Activated naive CD4-positive, alpha-beta T cell treated with anti-CD3 and anti-CD28 coated beads, Interleukin-2, amount 10 ng/mL, durations not matched to agents 7 days and 5 days (primary cell): ENCODE measurements around the gene ASCL1.
A peak's percentile ranks its signal among the peaks of the same experiment; 100 is the strongest.

Source experiments
- CTCF ChIA-PET: fragments of 350-600 bp; sonication (Branson Sonifier 250); formaldehyde crosslinking; loops from one replicate; lab custom pipeline; 2021; ENCODE audit warnings: antibody characterized with exemption; lab: Charles Lee
- DNase-seq: peaks from one replicate; pipeline ENCODE4 v3.0.0-alpha.2; 2020
- H3K27ac Mint-ChIP-seq: one replicate; pipeline ENCODE4 v1.8.0; 2021; ENCODE audit warnings: mild to moderate bottlenecking, moderate library complexity, mixed read lengths
- H3K27me3 Mint-ChIP-seq: one replicate; pipeline ENCODE4 v1.8.0; 2021; ENCODE audit warnings: mild to moderate bottlenecking, mixed read lengths
- H3K36me3 Mint-ChIP-seq: one replicate; pipeline ENCODE4 v1.8.0; 2021; ENCODE audit warnings: mixed read lengths
- H3K4me1 Mint-ChIP-seq: one replicate; pipeline ENCODE4 v1.8.0; 2021; ENCODE audit warnings: mixed read lengths
- H3K4me3 Mint-ChIP-seq: one replicate; pipeline ENCODE4 v1.8.0; 2021; ENCODE audit warnings: mild to moderate bottlenecking, moderate library complexity, mixed read lengths
- H3K9me3 Mint-ChIP-seq: one replicate; pipeline ENCODE4 v1.8.0; 2021; ENCODE audit warnings: mixed read lengths

The ASCL1 gene

DNA sequence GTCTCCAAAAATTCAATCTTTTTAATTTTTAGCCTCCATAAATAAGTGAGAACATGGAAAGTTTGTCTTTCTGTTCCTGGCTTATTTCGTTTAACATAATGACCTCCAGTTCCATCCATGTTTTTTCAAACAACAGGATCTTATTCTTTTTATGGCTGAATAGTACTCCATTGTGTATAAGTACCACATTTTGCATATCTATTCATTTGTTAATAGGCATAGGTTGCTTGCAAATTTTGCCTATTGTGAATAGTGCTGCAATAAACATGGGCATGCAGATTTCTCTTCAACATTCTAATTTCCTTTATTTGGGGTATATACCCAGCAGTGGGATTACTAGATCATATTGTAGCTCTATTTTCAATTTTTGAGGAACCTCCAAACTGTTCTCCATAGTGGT lies 24.3 kb upstream of the ASCL1 start:
- no peaks in the 10 kb centered on the region for H3K36me3 Mint-ChIP-seq
- no peak for DNase-seq
- H3K27me3 Mint-ChIP-seq, result no peaks in the 10 kb centered on the region
- H3K27ac Mint-ChIP-seq, result no peak overlapping the region
- H3K4me3 Mint-ChIP-seq, result no peak overlapping the region
- no peaks in the 10 kb centered on the region for H3K9me3 Mint-ChIP-seq
- no peaks in the 10 kb centered on the region for H3K4me1 Mint-ChIP-seq
- CTCF ChIA-PET, result no interaction called here

DNA sequence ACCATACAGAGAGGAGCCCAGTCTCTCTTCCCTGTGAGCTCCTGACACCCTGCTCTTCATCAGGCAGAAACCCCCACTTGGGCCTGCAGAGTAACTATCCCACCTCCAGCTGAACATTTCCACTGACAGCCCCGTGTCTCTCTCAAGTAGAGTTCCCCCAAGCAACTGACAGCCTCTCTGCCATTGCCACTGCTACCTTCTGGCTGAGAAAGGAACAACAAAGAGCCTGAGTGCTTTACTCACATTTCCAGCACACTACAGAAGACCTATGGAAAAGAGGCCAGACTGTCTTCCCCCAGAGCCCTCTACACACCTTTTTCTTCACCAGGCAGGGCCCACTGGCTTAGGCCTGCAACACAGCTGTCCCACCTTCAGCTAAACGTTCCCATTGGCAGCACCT lies 18.4 kb upstream of the ASCL1 start:
- Mint-ChIP-seq H3K36me3 (no peaks in the 10 kb centered on the region), H3K9me3 (no peaks in the 10 kb centered on the region), H3K27me3 (peaks cover 11% of the 10 kb centered on the region), H3K27ac (no peak overlapping the region), H3K4me1 (no peaks in the 10 kb centered on the region), H3K4me3 (no peak overlapping the region)
- CTCF ChIA-PET, result interaction anchor here (1.8 kb wide), 1 partner anchor 56 kb away, joined by 10 read pairs; no protein-coding TSS in a partner anchor
- DNase-seq, result no peak

DNA sequence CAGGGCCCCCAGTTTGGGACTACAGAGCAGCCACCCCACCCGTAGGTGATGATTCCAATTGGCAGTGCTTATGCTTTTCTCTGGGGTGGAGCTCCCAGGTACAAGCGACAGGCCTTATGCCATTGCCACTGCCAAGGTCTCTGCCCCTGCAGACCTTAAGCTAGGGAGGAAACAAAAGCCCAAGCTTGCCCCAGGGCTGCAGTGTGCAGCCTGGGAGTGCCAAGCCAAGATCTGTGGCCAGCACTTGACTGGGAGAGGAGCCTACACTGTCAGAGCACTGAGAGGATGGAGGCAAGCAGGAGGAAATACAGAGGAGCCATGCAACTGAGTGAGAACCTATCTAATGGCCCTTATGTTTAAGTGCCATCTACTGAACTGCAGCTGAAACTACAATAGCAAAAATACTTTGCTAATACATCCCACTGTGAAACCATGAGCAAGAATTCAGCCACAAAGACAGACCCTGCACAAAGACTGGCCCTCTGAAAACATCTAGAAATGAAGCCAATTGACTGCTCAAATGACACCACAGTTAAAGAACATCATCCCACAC lies 17.7 kb upstream of the ASCL1 start:
- no peaks in the 10 kb centered on the region for H3K4me1 Mint-ChIP-seq
- H3K4me3 Mint-ChIP-seq, result no peak overlapping the region

DNA sequence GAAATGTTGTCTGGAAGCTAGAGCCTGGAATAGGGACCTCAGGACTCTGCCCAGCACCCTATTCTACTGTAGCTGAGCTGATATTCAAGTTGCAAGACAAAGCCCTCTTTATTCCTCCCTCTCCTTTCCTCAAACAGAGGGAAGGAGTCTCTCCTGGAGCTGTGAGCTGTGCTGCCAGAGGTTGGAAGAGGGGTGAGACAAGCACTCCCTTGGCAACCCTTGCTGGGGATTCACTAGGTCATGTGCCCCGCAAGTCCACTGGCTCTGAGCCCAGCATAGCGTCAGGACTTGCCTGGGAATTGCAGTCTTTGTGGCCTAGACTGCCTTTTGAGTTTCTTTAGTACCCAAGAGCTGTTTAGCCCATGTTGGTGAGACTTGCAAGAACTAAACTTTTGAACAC lies 11.4 kb upstream of the ASCL1 start:
- no peak overlapping the region for H3K4me3 Mint-ChIP-seq
- CTCF ChIA-PET, result interaction anchor here (8.5 kb wide), 1 partner anchor 603 kb away, joined by 71 read pairs; no protein-coding TSS in a partner anchor
- no peak for DNase-seq
- H3K27ac Mint-ChIP-seq, result no peak overlapping the region
- no peaks in the 10 kb centered on the region for H3K9me3 Mint-ChIP-seq
- H3K27me3 Mint-ChIP-seq, result peaks cover 30% of the 10 kb centered on the region
- no peaks in the 10 kb centered on the region for H3K36me3 Mint-ChIP-seq
- H3K4me1 Mint-ChIP-seq, result peaks cover 4% of the 10 kb centered on the region

More for the DNA sequence above, 17.7 kb upstream of the ASCL1 start:
- no peak for DNase-seq
- no peaks in the 10 kb centered on the region for H3K9me3 Mint-ChIP-seq
- no peaks in the 10 kb centered on the region for H3K36me3 Mint-ChIP-seq
- H3K27ac Mint-ChIP-seq, result no peak overlapping the region
- CTCF ChIA-PET, result interaction anchor here (1.8 kb wide), 1 partner anchor 56 kb away, joined by 10 read pairs; no protein-coding TSS in a partner anchor
- H3K27me3 Mint-ChIP-seq, result peaks cover 11% of the 10 kb centered on the region

DNA sequence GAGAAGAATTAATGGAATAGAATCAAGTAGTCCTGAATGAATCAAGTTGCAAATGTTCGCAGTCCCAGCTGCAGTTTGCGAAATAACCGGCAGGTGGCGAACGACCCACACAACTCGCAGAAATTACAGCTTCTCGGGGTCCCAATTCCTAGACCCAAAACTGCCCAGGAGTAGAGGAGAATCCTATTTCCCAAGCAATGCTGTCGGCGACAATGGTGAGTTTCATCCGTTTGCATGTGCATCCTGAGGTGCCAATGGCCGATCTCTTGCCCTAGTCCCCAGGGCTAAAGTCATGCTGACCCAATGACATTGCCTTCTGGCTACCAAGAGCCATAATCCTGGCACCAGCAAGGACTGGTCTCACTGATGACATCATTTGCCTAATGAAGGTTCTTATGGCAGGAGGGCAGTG lies 8.5 kb upstream of the ASCL1 start:
- CTCF ChIA-PET, result interaction anchor here (0.7 to 8.5 kb wide), 14 partner anchors 12 to 683 kb away, joined by 3 to 71 read pairs (median 4); no protein-coding TSS in a partner anchor
- H3K9me3 Mint-ChIP-seq, result no peaks in the 10 kb centered on the region
- H3K4me3 Mint-ChIP-seq, result no peak overlapping the region
- peaks cover 11% of the 10 kb centered on the region for H3K4me1 Mint-ChIP-seq
- no peak overlapping the region for H3K27ac Mint-ChIP-seq
- peak; percentile 59 for DNase-seq
- no peaks in the 10 kb centered on the region for H3K36me3 Mint-ChIP-seq
- H3K27me3 Mint-ChIP-seq, result peaks cover 57% of the 10 kb centered on the region

DNA sequence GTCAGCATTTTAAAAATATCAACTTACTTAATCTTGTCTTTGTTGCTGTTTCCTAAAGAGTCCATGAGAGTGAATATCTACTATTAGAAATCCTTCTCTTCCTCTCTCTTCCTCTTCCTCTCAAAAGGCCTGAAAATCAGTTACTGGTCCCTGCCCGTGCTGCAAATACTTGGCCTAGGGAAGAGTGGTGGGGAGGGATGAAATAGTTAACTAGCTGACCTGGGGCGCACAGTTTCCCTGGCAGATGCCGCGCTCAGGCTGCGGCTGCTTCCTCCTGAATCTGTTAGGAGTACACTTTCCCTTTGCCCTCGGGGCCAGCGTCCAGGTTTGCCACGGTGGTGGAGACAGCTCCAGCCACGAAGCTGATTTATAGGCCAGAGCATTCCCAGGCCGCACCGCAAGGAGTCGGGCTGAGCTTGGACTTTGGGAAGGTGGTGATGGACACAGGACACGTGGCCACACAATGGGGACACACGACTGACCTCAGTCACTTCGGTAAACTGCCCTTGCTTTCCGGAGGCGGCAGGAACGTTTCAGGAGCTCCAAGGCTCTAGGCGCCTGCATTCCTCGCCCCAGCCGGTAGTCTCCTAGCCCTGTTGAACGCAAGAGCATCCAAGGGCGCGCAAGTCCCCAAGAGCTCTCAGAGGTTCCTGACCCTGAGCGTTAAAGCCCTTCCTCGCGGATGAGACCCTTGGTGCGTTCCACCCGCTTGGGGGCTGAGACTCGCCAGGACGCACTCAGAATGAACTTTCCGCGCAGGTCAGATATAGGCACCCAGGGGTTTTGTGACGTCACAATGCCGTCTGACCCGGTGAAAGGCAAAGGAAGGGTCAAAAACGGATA lies 7.1 kb upstream of the ASCL1 start:
- no peak for DNase-seq
- H3K9me3 Mint-ChIP-seq, result no peaks in the 10 kb centered on the region
- CTCF ChIA-PET, result interaction anchor here (1.2 to 8.5 kb wide), 4 partner anchors 12 to 598 kb away, joined by 4 to 71 read pairs (median 6); no protein-coding TSS in a partner anchor
- H3K27ac Mint-ChIP-seq, result no peak overlapping the region
- no peak overlapping the region for H3K4me3 Mint-ChIP-seq
- H3K27me3 Mint-ChIP-seq, result peaks cover 70% of the 10 kb centered on the region
- peaks cover 25% of the 10 kb centered on the region for H3K4me1 Mint-ChIP-seq
- no peaks in the 10 kb centered on the region for H3K36me3 Mint-ChIP-seq

DNA sequence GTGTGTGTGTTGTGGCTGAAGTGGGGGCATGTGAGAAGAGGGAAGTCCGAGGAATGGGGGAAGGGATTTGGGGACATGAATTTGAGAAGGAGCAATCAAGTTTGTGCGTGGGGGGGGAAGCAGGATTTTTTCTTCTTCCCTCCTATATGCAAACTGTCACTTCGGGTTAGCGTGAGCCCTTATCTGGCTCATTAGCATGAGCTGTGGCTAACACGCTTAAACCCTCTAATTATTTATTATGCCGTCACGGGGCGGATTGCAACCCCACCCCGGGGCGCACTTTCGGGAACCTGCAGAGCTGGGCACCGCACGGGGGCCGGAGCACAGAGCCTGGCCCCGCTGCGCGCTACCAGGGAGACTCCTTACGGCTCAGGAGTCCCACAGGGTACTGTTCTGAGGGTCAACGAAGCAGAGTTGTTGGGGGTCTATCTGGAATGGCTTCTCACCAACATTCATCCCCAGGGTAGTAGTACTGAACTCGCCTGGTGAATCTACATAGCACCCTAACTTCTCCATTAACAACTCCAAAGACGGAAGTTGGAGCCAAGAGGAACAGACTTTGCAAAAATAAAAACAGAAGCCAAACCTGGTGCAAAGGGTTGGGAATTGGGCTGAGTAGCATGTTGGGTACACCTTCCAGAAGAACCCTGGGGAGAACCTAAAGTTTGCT lies 6.4 kb upstream of the ASCL1 start:
- no peaks in the 10 kb centered on the region for H3K36me3 Mint-ChIP-seq
- H3K9me3 Mint-ChIP-seq, result no peaks in the 10 kb centered on the region
- H3K27ac Mint-ChIP-seq, result no peak overlapping the region
- peaks cover 29% of the 10 kb centered on the region for H3K4me1 Mint-ChIP-seq
- H3K4me3 Mint-ChIP-seq, result no peak overlapping the region
- peaks cover 78% of the 10 kb centered on the region for H3K27me3 Mint-ChIP-seq
- no peak for DNase-seq
- CTCF ChIA-PET, result interaction anchor here (1.2 to 8.5 kb wide), 3 partner anchors 68 to 598 kb away, joined by 4 to 71 read pairs (median 6); no protein-coding TSS in a partner anchor

DNA sequence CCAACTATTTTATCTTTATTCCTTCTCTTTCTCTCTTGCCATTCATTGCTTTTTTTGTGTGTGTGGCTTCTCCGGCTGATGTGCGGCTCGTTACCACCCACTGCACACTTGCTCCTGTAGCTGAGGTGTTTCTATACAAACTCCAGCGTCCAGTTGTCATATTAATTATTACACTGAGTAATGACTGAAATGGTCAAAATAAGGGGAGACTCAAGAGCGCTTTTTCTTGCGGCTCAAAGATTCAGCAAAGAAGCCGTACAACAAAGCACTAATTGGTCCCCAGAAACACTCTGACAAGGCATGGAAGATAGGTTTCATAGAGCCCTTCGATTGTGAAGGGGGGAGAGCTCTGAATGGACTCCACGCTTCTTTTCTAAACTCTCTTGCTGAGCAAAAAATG lies 5.6 kb upstream of the ASCL1 start:
- no peaks in the 10 kb centered on the region for H3K9me3 Mint-ChIP-seq
- peaks cover 32% of the 10 kb centered on the region for H3K4me1 Mint-ChIP-seq
- CTCF ChIA-PET, result interaction anchor here (8.5 kb wide), 1 partner anchor 597 kb away, joined by 71 read pairs; no protein-coding TSS in a partner anchor
- H3K4me3 Mint-ChIP-seq, result no peak overlapping the region
- no peaks in the 10 kb centered on the region for H3K36me3 Mint-ChIP-seq
- no peak overlapping the region for H3K27ac Mint-ChIP-seq
- H3K27me3 Mint-ChIP-seq, result peaks cover 86% of the 10 kb centered on the region
- DNase-seq, result no peak

DNA sequence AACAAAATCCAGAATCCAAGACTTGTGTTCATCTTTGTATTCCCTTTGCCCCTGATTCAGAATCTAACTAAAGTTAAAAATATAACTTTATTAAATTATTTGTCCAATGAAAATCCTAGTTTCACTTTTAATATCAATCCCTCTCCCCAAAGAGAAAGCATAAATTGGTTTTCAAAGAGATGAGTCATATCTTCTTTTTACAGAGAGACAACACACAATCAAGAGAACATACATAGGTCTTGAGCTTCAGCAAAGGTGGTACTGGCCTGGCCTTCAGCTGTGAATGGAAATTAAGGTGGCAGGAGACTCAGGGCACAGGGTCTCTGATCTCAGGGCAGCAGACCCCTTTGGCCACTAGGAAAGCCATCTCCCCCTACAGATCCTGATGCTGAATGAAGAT lies 4.3 kb upstream of the ASCL1 start:
- H3K4me1 Mint-ChIP-seq, result peaks cover 42% of the 10 kb centered on the region
- CTCF ChIA-PET, result no interaction called here
- H3K27ac Mint-ChIP-seq, result no peak overlapping the region
- H3K36me3 Mint-ChIP-seq, result peaks cover 2% of the 10 kb centered on the region
- no peak overlapping the region for H3K4me3 Mint-ChIP-seq
- no peak for DNase-seq
- no peaks in the 10 kb centered on the region for H3K9me3 Mint-ChIP-seq
- H3K27me3 Mint-ChIP-seq, result peaks cover 93% of the 10 kb centered on the region

DNA sequence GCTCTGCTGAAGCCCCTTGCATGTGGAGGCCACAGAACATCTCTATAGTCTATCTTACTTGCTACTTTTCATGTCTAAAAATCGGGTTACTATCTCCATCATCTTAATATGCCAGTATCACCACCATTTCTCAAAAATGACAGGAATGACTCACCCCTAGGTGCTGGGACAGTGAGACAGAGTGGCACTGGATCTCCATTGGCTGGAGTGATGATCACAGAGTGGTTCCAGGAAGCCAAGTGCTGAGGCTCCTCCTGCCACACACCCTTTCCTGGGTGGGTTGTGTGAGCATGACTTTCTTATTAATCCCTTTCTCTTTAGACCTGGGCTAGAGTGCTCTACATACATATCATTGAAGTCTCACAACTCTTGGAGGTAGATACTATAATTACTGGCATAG lies 3.3 kb upstream of the ASCL1 start:
- Mint-ChIP-seq H3K4me1 (peaks cover 45% of the 10 kb centered on the region), H3K4me3 (no peak overlapping the region), H3K27me3 (peaks cover 96% of the 10 kb centered on the region), H3K36me3 (peaks cover 2% of the 10 kb centered on the region), H3K9me3 (no peaks in the 10 kb centered on the region), H3K27ac (no peak overlapping the region)
- CTCF ChIA-PET, result no interaction called here
- peak; percentile 36 for DNase-seq

DNA sequence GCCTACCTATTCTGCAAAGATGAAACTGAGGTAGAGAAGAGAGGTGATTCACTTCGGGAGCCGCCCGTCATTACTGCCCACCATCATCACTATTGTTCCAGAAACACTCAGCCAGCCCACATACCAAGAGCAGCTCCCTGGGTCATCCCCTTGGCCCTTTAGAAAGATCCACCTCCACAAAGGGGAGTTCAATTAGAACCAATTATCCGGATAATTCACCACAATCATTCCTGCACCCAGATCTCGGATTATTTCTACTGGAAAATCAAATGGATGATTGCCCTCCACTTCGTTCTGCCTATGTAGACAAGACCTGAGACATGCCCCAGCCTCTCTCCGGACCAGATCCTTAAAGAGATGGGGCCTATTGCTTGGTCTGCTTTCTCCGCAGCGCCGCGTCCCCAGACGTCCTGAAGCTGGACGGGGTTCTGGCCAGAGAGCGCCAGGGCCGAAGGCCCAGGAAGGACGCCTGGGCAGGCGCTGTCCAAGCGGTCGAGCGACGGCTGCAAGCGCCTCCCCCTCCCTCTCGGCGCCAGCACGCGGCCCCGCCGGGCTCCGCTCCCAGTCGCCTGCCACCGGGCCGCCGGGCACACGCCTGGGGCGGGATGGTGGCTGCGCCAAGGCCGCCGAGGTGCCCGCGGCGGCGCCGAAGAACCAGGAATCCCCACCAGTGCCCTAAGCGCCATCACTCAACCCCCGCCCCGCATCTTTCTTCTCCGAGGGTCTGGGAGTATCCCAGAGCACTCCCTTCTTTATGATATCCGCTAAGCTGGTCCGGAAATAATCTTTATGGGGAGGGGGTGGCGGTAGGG lies 1.3 kb upstream of the ASCL1 start:
- Mint-ChIP-seq H3K4me3 (no peak overlapping the region), H3K4me1 (peaks cover 43% of the 10 kb centered on the region), H3K9me3 (no peaks in the 10 kb centered on the region), H3K36me3 (peaks cover 2% of the 10 kb centered on the region), H3K27ac (no peak overlapping the region), H3K27me3 (peaks cover 96% of the 10 kb centered on the region)
- DNase-seq, result no peak
- CTCF ChIA-PET, result interaction anchor here (0.6 kb wide), 1 partner anchor 79 kb away, joined by 3 read pairs; no protein-coding TSS in a partner anchor

DNA sequence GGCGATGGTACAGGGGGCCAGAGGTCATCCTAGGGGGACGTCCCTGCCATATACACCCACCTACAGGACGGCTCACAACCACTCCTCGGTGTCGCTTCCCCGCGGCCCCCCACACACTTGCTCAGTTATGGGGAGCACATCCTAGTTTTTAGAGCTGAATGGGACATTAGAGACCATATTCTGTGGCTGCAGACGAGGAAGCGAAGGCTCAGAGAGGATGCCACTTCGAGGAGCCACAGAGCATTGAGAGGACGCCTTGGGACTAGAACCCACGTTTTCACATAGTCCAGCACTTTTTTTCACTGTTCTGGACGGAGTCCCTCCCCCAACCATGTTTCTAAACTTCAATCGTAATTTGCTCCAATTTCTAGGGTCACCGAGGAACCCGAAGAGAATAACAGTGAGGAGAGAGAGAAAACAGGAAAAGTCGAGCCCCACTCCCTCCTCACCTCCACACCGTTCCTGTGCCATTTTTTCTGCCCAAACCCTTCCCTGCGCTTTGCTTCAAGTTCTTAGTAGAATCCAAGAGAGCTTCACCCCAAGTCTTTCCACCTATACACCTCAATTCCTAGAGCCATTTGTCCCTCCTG lies 641 bp upstream of the ASCL1 start:
- Mint-ChIP-seq H3K27ac (no peak overlapping the region), H3K27me3 (peaks cover 96% of the 10 kb centered on the region), H3K4me3 (peak overlapping the region; percentile 41), H3K4me1 (peaks cover 46% of the 10 kb centered on the region), H3K36me3 (peaks cover 2% of the 10 kb centered on the region), H3K9me3 (no peaks in the 10 kb centered on the region)
- CTCF ChIA-PET, result interaction anchor here (0.6 kb wide), 1 partner anchor 80 kb away, joined by 3 read pairs; no protein-coding TSS in a partner anchor
- no peak for DNase-seq
